Stimulated activated CD4-positive, alpha-beta T cell treated with anti-CD3 and anti-CD28 coated beads, Interleukin-15, amount 100 ng/mL, for 1 hour (primary cell): Measurements from ENCODE around the gene ZNF500.
"Not testable (repeated sequence)": the region's sequence is repeated elsewhere in the genome, so short reads cannot be mapped to it uniquely, and the experiment has no call there.

ENCODE experiments used
- DNase-seq, 2 donors: peaks; one replicate each; pipeline ENCODE4 v3.0.0-alpha.2; 2020; ENCODE audit warnings: low read depth in 1 of 2, low spot score in 1 of 2

The ZNF500 gene

DNA sequence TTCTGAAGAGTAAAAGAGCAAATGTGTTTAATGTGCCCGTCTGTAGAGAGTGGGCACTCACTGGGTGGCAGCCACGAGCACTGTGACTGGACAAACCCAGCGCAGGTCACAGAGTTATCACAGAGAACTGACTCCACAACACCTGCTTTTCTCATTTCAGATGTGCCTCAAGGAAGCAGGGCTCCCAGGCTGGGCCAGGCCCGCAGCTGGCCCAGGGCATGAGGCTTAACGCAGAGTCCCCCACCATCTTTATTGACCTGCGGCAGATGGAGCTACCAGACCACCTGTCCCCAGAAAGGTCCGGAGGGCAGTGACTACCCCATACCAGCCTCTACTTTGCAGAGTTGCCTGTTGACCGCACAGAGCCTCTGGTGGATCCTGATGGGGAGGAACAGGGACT, 20.7 kb downstream of the ZNF500 start:
- no peak for DNase-seq

DNA sequence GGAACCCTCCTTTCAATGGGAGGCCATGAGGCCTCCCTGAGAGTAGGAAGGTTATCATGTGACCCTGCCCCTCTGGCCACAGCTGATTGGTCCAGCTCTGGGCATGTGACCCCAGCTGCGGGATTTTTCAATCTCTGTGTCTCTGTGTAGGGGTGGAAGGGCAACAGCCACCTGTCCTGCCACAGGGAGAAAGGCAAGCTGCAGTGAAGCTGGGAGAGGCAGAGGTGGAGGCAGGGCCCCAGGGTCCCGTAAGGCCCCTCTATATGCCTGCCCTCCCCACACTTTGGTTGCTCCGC, 21.7 kb downstream of the ZNF500 start:
- DNase-seq: no peak

DNA sequence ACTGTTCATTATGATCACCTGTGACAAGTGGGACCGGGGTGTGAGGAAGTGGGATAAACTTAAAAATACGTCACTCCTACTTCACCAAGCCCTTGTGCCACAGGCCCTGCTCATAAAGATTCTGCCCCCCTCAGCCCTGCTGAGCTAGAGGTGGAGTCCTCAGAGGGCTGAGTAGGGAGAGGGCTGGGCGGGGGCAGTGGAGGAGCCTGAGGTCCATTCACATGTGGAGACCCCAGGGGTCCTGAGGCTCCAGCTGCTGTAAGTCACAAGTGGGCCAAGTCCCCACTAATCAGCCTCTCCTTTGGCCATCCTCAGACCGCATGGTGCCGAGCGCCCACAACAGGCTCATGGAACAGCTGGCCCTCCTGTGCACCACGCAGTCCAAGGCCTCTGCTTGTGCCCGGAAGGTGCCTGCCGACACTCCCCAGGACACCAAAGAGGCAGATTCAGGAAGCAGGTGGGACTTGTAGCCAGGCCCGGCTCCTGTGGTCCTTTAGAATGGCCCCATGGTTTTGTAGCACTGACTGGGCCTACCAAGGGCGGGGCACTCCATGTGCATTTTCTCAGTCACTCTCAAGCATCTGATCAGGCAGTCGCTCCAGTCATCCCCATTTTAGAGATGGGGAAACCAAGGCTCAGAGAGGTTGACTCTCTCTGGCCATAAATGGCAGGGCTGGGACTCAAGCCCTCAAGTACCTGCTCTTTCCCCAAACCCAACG, 22.2 kb downstream of the ZNF500 start:
- no peak for DNase-seq

DNA sequence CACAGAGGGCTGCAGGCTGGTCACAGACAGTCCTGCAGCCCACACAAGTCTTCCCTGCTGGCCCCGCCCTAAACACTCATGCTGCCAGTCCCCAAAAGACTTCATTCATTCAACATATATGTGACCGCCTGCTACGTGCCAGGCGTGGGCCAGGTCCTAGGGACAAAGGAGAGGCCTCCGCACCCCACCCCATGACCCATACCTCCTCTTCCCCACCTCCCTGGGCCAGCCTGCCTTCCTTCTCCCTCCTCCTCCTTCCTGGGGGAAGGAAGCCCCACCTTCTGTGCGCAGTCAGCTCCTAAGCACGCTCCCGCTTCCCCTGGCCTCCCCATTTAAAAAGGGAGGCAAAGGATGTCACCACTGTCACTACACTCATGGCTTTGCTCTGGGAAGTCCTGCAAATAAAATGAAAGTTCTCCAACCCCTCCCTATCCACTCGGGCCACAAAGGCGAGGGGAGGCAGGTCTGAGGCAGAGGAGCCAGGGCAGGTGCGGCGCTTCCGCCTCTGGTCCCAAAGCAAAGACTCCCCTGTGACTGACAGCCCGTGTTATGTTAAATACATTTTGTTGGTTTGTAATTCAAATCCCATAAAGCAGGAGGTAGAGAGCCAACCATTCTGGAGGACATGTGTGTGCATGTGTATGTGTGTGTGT, 23.6 kb downstream of the ZNF500 start:
- no peak for DNase-seq

DNA sequence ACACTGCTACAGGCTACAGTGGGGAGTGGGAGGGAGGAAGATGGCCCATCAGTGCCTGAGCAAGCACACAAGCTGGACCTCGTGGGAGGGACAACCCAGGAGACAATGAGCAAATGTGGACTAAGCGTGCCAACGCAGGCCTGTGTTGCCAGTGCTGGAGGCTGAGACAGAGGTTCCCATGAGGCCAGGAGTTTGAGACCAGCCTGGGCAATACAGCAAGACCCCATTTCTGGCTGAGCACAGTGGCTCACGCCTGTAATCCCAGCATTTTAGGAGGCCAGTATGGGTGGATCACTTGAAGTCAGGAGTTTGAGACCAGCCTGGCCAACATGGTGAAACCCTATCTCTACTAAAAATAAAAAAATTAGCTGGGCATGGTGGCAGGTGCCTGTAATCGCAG, 28.6 kb downstream of the ZNF500 start:
- DNase-seq: not testable (repeated sequence)

DNA sequence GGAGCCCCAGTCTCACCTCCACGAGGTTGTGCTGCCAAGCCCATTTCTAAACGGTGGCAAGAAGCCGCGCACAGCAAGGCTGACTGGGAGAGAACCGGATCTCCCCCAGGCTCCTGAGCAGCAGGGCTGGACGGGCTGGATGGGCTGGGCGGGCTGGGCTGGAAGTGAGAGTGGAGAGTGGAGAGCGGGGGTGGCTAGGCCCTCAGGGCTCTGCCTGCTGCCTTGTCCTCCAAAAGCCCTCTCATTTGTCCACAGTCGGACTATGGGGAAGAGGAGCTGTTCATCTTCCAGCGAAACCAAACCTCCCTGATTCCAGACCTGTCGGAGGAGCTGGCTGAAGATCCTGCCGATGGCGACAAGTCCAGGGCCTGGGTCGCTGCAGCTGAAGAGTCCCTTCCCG, 29.4 kb downstream of the ZNF500 start:
- no peak for DNase-seq

DNA sequence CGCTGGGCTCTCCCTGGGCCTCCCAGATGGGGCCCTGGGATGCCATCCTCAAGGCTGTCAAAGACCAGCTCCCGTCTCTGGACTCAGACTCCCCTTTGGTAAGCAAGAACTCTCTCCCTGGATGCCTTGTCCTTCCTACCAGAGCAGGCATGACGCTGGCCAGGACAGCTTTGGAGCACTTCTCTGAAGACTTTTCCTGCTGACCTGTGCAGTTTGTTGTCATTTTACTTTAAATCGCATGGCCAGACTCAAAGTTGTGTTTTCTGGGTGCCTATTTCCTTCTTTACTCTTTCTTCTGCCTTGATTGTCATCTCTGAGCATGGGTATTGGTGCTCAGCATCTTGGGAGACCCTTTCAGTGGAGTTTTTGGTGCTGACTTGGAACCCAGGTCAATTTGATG, 30.4 kb downstream of the ZNF500 start:
- no peak for DNase-seq

DNA sequence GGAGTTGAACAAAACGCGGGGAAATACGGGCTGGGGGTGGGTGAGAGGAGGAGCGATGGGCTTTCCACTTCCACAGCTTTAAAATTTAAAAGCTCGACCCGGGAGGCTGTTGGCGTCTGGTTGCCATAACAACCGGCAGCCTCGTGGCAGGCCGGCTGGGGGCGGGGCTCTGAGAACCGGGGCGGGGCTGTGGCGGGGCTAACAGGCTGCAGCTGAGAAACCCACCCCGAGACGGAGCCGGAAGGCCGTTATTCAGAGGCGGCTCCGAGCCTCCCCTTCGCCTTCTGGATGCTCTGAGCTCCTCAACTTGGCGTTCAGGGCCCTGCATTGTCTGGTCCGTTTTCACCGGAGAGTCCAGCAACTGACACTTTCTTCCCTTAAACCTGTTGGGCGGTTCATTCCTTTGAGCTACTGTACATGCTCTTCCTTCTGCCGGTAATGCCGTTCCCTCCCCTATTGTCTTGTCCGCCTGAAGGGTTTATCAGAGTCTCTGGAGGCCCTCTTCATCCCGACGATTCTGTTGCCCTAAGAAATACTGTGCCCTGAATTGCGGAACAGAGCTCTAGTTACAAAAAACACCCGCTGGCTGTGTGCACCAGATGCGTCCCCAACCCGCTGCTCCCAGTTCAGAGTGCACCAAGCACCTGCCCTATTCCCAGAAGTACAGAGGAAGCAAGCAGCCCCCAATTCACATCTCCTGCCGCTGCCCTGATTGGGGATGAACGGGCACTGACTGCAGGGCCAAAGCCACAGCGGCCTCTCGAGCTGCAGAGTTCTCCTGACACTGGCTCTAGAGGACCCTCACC, 32.0 kb downstream of the ZNF500 start:
- DNase-seq: peak; percentile 83 to 90

DNA sequence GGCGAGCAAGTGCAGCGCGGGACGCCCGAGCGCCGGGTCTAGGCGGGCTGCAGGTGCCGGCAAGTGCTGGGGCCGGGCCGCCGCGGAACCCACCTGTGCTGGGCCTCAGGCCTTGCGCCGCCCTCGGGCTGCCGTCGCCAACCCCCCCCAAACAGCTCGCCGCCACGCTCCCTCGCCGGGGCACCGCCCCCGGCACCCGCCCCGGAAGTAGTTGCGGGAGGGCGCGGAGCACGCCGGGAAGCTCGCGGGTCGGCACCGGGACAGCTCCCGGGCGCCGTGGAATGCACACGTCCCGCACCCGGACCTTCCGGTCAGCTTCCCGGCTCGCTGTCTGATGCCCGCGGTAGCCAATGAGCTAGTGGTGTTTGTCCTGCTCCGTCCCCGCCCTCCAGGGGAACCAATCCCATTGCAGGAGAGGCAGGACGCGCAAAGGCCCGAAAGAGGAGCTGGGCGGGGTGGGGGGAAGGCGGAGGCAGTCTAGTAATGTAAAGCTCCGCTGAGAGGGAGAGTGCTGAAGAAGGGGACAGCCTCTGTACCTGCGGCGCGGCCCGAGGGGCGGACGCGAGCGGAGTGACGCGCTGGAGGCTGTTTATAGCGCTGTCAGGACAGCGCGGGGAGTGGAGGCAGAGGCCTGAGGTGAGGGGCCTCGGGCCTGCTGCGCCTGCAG, 32.8 kb downstream of the ZNF500 start, which contains the start of the genes ANKS3 and DNAAF8:
Gene ANKS3 (minus strand): TSS at position 209 of the 667 bp plus-strand sequence. CDS start 4,122 bp downstream, outside the sequence.
Gene DNAAF8 (plus strand): TSS at position 475 of the 667 bp plus-strand sequence. CDS start 1,978 bp downstream, outside the sequence.
- peak; percentile 58 to 75 for DNase-seq

DNA sequence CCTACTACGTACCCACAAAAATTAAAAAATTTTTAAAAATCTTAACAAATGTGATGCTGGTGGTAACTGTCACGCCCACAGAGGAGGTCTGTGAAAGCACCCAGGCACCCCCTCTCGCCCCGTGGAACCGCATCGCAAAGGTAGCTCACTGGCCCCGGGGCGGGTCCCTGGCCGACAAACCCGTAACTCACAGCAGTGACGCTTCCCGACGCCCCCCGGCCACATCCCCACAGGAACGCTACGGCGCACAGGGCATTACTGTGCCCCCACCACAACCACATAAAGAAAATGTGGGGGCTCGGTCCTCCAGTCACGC, 33.3 kb downstream of the ZNF500 start:
- peak in 1 of 2 donors; percentile 25 for DNase-seq

DNA sequence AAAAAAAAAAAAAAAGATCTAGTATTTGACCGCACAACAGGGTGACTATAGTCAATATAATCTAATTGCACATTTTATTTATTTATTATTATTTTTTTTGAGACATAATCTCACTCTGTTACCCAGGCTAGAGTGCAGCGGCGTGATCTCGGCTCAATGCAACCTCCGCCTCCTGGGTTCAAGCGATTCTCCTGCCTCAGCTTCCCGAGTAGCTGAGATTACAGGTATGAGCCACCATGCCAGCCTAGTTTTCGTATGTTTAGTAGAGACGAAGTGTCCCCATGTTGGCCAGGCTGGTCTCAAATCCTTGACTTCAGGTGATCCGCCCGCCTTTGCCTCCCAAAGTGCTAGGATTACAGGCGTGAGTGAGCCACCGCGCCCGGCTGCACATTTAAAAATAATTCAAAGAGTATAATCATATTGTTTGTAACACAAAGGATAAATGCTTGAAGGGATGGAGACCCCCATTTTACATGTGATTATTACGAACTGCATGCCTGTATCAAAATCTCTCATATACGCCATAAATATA, 33.7 kb downstream of the ZNF500 start:
- DNase-seq: no peak

DNA sequence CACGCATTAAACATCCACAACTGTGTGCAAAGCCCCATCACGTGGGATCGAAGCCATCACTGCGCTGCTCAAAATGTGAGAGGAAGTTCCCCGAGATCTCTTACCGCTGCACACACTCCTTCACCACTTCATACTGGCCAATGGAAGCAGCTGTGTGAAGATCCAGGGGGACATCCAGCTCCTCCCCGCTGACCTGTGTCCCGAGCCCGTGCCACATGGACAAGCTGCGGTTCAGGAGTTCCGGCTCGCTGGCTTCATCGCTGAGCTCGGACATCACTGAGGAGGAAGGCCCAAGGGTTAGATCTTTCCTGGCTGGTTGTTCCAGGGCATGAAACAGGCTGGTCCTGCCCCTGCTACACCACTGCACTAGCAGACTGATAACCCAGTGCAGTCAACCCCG, 37.1 kb downstream of the ZNF500 start:
- no peak for DNase-seq

DNA sequence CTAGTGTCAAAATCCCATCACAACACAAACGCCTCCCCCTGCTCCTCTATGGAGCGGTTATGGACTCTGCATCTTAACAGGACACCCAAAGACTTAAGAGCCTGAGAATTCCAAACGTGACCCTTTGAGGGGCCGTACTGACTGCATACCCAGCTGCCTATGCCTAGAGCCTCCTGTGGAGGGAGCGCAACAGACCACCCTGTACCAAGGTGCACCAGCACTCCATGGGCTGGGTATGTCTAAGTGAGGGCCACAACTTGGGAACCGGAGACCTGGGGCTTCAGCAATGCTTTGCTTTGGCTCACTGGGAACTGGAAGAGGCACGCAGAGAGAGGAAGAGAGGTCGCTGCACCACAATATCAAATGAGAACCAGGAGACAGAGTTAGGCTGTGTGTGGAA, 38.3 kb downstream of the ZNF500 start:
- no peak for DNase-seq

DNA sequence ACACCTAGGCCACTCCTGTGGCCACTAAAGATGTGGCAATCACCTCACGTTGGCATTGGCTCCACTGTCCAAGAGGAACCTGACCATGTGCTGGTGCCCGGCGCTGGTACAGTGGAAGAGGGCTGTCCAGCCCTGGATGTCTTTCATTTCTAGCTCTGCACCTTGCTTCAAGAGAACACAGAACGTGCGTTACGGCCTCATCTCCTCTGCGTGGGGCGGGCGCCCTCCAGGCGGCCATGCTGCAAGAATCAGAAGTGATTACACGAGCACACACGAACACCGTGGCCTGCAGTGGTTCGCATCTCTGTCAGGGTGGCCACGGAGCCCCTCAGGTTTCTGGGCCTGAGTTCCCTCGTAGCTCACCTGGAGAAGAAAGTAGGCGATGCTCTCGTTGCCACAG, 40.3 kb downstream of the ZNF500 start:
- no peak for DNase-seq

DNA sequence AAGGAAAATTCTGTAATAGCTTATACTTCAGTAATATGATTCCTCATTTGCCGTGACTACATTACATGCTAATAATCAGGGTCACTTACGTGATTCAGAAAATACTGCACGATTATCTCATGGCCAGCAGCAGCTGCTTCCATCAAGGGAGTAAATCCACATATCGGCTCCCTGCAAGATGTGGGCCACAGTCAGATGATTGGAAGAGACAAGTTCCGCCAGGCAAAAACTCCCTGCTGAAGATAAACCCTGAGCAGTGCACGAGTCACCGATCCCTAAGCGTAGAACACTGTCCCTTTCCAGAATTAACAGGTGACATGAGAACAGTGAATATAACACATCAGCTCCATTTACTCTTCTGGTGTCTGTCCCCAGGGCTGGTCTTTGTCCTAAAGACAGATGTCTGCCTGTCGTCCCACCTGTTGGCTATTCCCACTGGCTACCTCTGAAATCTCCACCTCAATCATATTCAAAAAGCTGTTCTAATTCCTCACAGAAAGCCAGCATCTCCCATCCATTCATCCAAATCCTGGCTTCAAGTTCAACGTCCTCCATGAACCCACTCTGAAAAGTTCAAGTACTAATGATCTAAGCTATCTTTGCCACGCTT, 42.2 kb downstream of the ZNF500 start:
- DNase-seq: no peak

DNA sequence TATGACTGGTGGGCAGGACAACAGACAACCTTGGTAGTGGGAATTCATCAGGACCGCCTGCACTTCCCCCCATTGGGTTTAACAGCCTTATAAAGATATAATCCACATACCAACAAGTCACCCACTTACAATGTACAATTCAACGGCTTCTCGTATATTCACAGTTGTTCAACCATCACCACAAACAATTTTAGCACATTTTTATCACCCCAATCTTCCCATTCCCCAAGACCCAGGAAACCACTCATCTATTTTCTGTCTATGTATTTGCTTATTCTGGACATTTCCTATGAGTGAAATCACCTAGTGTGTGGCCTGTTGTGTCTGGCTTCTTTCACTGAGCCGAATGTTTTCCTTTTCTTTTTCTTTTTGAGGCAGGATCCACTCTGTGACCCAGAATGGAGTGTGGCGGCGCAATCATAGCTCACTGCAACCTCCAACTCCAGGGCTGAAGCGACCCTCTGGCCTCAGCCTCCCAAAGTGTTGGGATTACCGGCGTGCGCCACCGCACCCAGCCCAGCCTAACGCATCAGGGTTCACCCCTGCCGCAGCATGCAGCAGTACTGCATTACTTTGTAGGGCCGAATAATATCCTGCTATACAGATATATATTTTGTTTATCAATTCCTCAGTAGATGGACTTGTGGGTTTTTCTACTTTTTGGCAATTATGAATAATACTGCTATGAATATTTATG, 43.7 kb downstream of the ZNF500 start:
- no peak for DNase-seq

DNA sequence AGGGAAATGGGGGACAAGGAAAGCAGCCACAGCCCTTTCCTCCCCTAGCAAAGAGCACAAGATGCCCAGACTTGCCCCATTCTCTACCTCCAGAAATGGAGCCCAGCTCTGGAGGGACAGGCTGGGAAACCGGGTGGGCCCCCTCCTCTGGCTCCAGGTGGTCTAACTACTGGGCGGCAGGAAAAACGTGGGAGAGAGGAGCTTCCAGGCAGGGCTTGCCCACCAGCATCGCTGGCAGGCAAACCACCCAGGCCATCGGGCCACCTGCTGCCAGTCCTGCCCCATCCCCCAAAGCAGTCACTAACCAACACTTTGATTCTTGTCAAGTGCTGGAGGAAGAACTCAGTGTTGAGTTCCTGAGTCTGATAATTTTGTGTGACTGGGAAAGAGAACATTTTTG, 48.5 kb downstream of the ZNF500 start:
- no peak for DNase-seq

DNA sequence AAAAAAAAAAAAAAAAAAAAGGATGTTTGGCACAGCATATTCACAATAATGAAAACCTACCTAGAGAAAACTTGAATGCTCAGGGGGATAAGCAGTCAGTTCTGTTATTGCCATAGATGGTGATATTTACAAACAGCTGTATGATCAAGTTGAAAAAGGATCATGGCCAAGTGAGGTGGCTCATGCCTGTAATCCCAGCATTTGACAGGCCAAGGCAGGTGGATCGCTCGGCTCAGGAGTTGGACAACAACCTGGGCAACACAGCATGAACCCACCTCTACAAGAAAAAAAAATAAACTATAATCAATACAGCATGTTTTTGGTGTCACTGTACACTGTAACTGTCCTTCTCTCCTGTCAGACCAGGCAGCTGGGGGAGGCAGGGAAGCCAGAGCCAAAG, 52.0 kb downstream of the ZNF500 start:
- DNase-seq: no peak

DNA sequence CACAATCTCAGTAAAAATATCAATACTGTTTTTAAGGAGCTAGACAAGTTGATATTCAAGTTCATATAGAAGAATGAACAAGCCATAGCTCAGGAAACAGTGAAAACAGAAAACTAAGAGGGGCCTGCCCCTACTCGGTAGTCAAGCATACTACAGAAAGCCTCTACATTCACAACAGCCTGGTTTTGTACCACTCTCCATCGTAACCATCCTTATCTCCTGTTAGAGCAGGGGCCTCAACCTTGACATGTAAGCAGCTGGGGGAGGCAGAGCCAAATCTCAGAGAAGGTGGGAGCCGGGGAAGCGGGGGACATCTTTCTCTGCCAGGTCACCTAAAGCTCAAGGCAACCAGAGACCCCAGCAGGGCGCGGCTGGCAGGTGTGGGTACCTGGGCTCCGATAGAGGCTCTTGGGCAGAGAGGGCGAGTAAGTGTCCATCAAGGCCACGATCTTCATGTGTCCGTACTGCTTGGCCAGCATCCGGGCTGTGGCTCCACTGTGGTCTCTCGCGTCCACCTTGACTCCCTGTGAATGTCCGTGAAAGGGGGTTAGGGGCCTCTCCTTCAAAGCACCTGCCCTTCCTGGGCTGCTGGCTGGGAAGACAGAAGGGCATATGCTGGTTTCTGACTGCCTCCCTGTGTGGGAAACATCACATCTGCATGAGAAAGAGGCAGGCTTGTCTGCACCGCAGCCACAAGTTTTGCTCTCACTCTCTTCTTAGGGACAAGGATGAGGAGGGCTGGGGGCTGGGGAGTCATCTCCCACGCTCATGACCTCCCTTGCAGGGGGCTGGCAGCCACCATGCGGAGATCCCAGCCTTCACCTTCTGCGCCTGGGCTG, 53.1 kb downstream of the ZNF500 start:
- DNase-seq: no peak

DNA sequence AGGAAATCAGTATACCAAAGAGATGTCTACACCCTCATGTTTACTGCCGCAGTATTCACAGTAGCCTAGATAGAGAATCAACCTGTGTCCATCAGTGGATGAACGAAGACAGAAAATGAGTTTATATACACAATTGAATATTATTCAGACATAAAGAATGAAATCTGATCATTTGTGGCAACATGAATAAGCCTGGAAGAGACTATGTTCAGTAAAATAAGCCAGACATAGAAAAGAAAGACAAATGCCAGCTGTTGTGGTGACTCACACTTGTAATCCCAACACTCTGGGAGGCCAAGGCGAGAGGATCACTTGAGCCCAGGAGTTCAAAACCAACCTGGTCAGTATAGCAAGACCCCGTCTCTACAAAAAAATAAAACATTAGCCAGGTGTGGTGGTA, 57.5 kb downstream of the ZNF500 start:
- DNase-seq: no peak
